ENCODE data around the gene TBCEL.

Gene TBCEL

GRCh38 chr11:121067026-121067425 lies 43.1 kb downstream of the TBCEL start:
- Histone ChIP-seq H3K27me3 (ENCODE audit: insufficient read depth, low read length) (no peaks in the 10 kb centered on the region), H3K4me1 (ENCODE audit: insufficient read depth, low read length) (peaks cover 9% of the 10 kb centered on the region), H3K27ac (ENCODE audit: low read depth, low read length) (no peak overlapping the region), H3K9me3 (ENCODE audit: insufficient read depth, low read depth, low read length) (no peaks in the 10 kb centered on the region), H3K4me3 (ENCODE audit: low read length) (no peak overlapping the region), H3K9ac (ENCODE audit: low read depth, low read length) (no peak overlapping the region), H3K36me3 (ENCODE audit: insufficient read depth, low read length) (peaks cover 44% of the 10 kb centered on the region)
- WGBS: 94% methylated on average over 3 of the region's 3 CpGs

GRCh38 chr11:121067453-121067852 lies 43.6 kb downstream of the TBCEL start:
- Histone ChIP-seq H3K36me3 (ENCODE audit: insufficient read depth, low read length) (peaks cover 40% of the 10 kb centered on the region), H3K27me3 (ENCODE audit: insufficient read depth, low read length) (no peaks in the 10 kb centered on the region), H3K9ac (ENCODE audit: low read depth, low read length) (no peak overlapping the region), H3K4me3 (ENCODE audit: low read length) (no peak overlapping the region), H3K27ac (ENCODE audit: low read depth, low read length) (no peak overlapping the region), H3K9me3 (ENCODE audit: insufficient read depth, low read depth, low read length) (no peaks in the 10 kb centered on the region), H3K4me1 (ENCODE audit: insufficient read depth, low read length) (peaks cover 13% of the 10 kb centered on the region)
- 91% methylated on average over 2 of the region's 2 CpGs for WGBS

GRCh38 chr11:121067962-121068647 lies 44.2 kb downstream of the TBCEL start:
- no peaks in the 10 kb centered on the region for H3K9me3 ChIP-seq (ENCODE audit: insufficient read depth, low read depth, low read length)
- H3K27ac ChIP-seq (ENCODE audit: low read depth, low read length): no peak overlapping the region
- peaks cover 14% of the 10 kb centered on the region for H3K4me1 ChIP-seq (ENCODE audit: insufficient read depth, low read length)
- peaks cover 34% of the 10 kb centered on the region for H3K36me3 ChIP-seq (ENCODE audit: insufficient read depth, low read length)
- no peak overlapping the region for H3K9ac ChIP-seq (ENCODE audit: low read depth, low read length)
- WGBS: 90% methylated on average over 6 of the region's 6 CpGs
- no peaks in the 10 kb centered on the region for H3K27me3 ChIP-seq (ENCODE audit: insufficient read depth, low read length)
- H3K4me3 ChIP-seq (ENCODE audit: low read length): no peak overlapping the region

GRCh38 chr11:121068787-121069186 lies 44.9 kb downstream of the TBCEL start:
- Histone ChIP-seq H3K9me3 (ENCODE audit: insufficient read depth, low read depth, low read length) (no peaks in the 10 kb centered on the region), H3K27me3 (ENCODE audit: insufficient read depth, low read length) (no peaks in the 10 kb centered on the region), H3K9ac (ENCODE audit: low read depth, low read length) (no peak overlapping the region), H3K4me3 (ENCODE audit: low read length) (no peak overlapping the region), H3K4me1 (ENCODE audit: insufficient read depth, low read length) (peaks cover 14% of the 10 kb centered on the region), H3K36me3 (ENCODE audit: insufficient read depth, low read length) (peaks cover 30% of the 10 kb centered on the region), H3K27ac (ENCODE audit: low read depth, low read length) (no peak overlapping the region)
- 96% methylated on average over 6 of the region's 6 CpGs for WGBS

GRCh38 chr11:121070951-121071845 lies 47.3 kb downstream of the TBCEL start:
- H3K4me1 ChIP-seq (ENCODE audit: insufficient read depth, low read length): peaks cover 14% of the 10 kb centered on the region
- peak overlapping the region; percentile 85 for H3K27ac ChIP-seq (ENCODE audit: low read depth, low read length)
- no peaks in the 10 kb centered on the region for H3K9me3 ChIP-seq (ENCODE audit: insufficient read depth, low read depth, low read length)
- H3K27me3 ChIP-seq (ENCODE audit: insufficient read depth, low read length): no peaks in the 10 kb centered on the region
- H3K4me3 ChIP-seq (ENCODE audit: low read length): no peak overlapping the region
- 81% methylated on average over 2 of the region's 2 CpGs for WGBS
- peaks cover 20% of the 10 kb centered on the region for H3K36me3 ChIP-seq (ENCODE audit: insufficient read depth, low read length)
- H3K9ac ChIP-seq (ENCODE audit: low read depth, low read length): peak overlapping the region; percentile 23; the same call in 1 of the 2 replicates

GRCh38 chr11:121071846-121072450 lies 48.0 kb downstream of the TBCEL start:
- peak overlapping the region; percentile 85 for H3K27ac ChIP-seq (ENCODE audit: low read depth, low read length)
- peaks cover 14% of the 10 kb centered on the region for H3K4me1 ChIP-seq (ENCODE audit: insufficient read depth, low read length)
- no peaks in the 10 kb centered on the region for H3K27me3 ChIP-seq (ENCODE audit: insufficient read depth, low read length)
- H3K4me3 ChIP-seq (ENCODE audit: low read length): no peak overlapping the region
- no peaks in the 10 kb centered on the region for H3K9me3 ChIP-seq (ENCODE audit: insufficient read depth, low read depth, low read length)
- WGBS: 53% methylated on average over 4 of the region's 5 CpGs
- H3K9ac ChIP-seq (ENCODE audit: low read depth, low read length): peak overlapping the region; percentile 23; the same call in 1 of the 2 replicates
- peaks cover 19% of the 10 kb centered on the region for H3K36me3 ChIP-seq (ENCODE audit: insufficient read depth, low read length)

- 93% methylated on average over 2 of the region's 3 CpGs for WGBS
Observed at GRCh38 chr11:121081321-121081720, 57.4 kb downstream of the TBCEL start.

GRCh38 chr11:121082219-121082618 lies 58.3 kb downstream of the TBCEL start:
- Histone ChIP-seq H3K27me3 (ENCODE audit: insufficient read depth, low read length) (no peaks in the 10 kb centered on the region), H3K9me3 (ENCODE audit: insufficient read depth, low read depth, low read length) (no peaks in the 10 kb centered on the region), H3K4me1 (ENCODE audit: insufficient read depth, low read length) (no peaks in the 10 kb centered on the region), H3K27ac (ENCODE audit: low read depth, low read length) (no peak overlapping the region), H3K4me3 (ENCODE audit: low read length) (no peak overlapping the region), H3K9ac (ENCODE audit: low read depth, low read length) (no peak overlapping the region), H3K36me3 (ENCODE audit: insufficient read depth, low read length) (peaks cover 20% of the 10 kb centered on the region)
- 93% methylated on average over 1 of the region's 1 CpG for WGBS

More at GRCh38 chr11:121081321-121081720, 57.4 kb downstream of the TBCEL start:
- Histone ChIP-seq H3K9ac (ENCODE audit: low read depth, low read length) (no peak overlapping the region), H3K36me3 (ENCODE audit: insufficient read depth, low read length) (peaks cover 11% of the 10 kb centered on the region), H3K27ac (ENCODE audit: low read depth, low read length) (no peak overlapping the region), H3K4me3 (ENCODE audit: low read length) (no peak overlapping the region), H3K4me1 (ENCODE audit: insufficient read depth, low read length) (no peaks in the 10 kb centered on the region), H3K27me3 (ENCODE audit: insufficient read depth, low read length) (no peaks in the 10 kb centered on the region), H3K9me3 (ENCODE audit: insufficient read depth, low read depth, low read length) (no peaks in the 10 kb centered on the region)

- no peaks in the 10 kb centered on the region for H3K27me3 ChIP-seq (ENCODE audit: insufficient read depth, low read length)
Observed at GRCh38 chr11:121082670-121083069, 58.8 kb downstream of the TBCEL start.

GRCh38 chr11:121086866-121087265 lies 63.0 kb downstream of the TBCEL start:
- H3K9me3 ChIP-seq (ENCODE audit: insufficient read depth, low read depth, low read length): no peaks in the 10 kb centered on the region
- WGBS: 98% methylated on average over 4 of the region's 4 CpGs
- H3K4me3 ChIP-seq (ENCODE audit: low read length): no peak overlapping the region
- no peaks in the 10 kb centered on the region for H3K4me1 ChIP-seq (ENCODE audit: insufficient read depth, low read length)
- no peak overlapping the region for H3K9ac ChIP-seq (ENCODE audit: low read depth, low read length)
- peaks cover 39% of the 10 kb centered on the region for H3K36me3 ChIP-seq (ENCODE audit: insufficient read depth, low read length)
- no peak overlapping the region for H3K27ac ChIP-seq (ENCODE audit: low read depth, low read length)
- H3K27me3 ChIP-seq (ENCODE audit: insufficient read depth, low read length): no peaks in the 10 kb centered on the region

More at GRCh38 chr11:121082670-121083069, 58.8 kb downstream of the TBCEL start:
- H3K36me3 ChIP-seq (ENCODE audit: insufficient read depth, low read length): peaks cover 24% of the 10 kb centered on the region
- no peak overlapping the region for H3K9ac ChIP-seq (ENCODE audit: low read depth, low read length)
- no peak overlapping the region for H3K4me3 ChIP-seq (ENCODE audit: low read length)
- no peaks in the 10 kb centered on the region for H3K4me1 ChIP-seq (ENCODE audit: insufficient read depth, low read length)
- no peaks in the 10 kb centered on the region for H3K9me3 ChIP-seq (ENCODE audit: insufficient read depth, low read depth, low read length)
- WGBS: 90% methylated on average over 1 of the region's 1 CpG
- no peak overlapping the region for H3K27ac ChIP-seq (ENCODE audit: low read depth, low read length)

GRCh38 chr11:121089566-121089965 lies 65.7 kb downstream of the TBCEL start:
- no peaks in the 10 kb centered on the region for H3K9me3 ChIP-seq (ENCODE audit: insufficient read depth, low read depth, low read length)
- no peak overlapping the region for H3K4me3 ChIP-seq (ENCODE audit: low read length)
- H3K4me1 ChIP-seq (ENCODE audit: insufficient read depth, low read length): no peaks in the 10 kb centered on the region
- H3K9ac ChIP-seq (ENCODE audit: low read depth, low read length): no peak overlapping the region
- H3K27me3 ChIP-seq (ENCODE audit: insufficient read depth, low read length): no peaks in the 10 kb centered on the region
- H3K27ac ChIP-seq (ENCODE audit: low read depth, low read length): no peak overlapping the region
- peaks cover 39% of the 10 kb centered on the region for H3K36me3 ChIP-seq (ENCODE audit: insufficient read depth, low read length)
- no CpG with 5 or more reads among the region's 1 CpG for WGBS
